ENCODE measurements around the gene RPUSD4.

DNA sequence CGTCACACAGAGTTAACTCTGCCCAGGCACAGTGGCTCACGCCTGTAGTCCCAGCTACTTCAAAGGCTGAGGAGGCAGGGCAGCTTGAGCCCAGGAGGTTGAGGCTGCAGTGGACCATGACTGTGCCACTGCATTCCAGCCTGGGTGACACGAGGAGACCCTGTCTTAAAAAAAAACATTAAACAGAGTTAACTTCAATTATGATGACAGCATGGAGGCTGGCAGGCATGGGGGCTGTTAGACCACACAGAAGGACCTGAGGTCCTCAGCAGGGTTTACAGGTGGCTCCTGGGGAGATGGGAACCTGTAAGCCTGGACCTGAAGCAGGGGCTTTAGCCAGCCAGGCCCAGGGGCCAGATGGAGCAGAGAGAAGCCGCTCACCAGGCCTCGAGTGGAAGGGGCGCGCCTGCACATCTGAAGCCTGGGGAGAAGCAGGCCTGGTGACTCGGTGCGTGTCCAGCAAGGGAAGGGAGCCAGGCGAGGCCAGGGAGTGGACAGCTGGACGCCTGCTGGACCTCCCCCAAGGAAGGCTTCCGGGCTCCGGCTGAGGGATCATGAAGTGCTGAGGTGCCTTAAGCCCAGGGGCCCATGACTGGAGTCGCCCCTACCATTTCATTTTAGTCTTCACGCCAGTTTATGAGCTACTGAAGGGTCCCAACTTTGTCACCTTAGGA lies 25.3 kb downstream of the RPUSD4 start:
- no peak for TF ChIP-seq EZH2 (IDR thresholded peaks at IDR 0.05; ENCODE audit: borderline replicate concordance, insufficient read depth, low read length, poor library complexity, severe bottlenecking)
- TF ChIP-seq, protein P1, sequence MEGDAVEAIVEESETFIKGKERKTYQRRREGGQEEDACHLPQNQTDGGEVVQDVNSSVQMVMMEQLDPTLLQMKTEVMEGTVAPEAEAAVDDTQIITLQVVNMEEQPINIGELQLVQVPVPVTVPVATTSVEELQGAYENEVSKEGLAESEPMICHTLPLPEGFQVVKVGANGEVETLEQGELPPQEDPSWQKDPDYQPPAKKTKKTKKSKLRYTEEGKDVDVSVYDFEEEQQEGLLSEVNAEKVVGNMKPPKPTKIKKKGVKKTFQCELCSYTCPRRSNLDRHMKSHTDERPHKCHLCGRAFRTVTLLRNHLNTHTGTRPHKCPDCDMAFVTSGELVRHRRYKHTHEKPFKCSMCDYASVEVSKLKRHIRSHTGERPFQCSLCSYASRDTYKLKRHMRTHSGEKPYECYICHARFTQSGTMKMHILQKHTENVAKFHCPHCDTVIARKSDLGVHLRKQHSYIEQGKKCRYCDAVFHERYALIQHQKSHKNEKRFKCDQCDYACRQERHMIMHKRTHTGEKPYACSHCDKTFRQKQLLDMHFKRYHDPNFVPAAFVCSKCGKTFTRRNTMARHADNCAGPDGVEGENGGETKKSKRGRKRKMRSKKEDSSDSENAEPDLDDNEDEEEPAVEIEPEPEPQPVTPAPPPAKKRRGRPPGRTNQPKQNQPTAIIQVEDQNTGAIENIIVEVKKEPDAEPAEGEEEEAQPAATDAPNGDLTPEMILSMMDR (IDR thresholded peaks at IDR 0.05; ENCODE audit: poor library complexity, severe bottlenecking), result no peak
- TF ChIP-seq, protein P2, sequence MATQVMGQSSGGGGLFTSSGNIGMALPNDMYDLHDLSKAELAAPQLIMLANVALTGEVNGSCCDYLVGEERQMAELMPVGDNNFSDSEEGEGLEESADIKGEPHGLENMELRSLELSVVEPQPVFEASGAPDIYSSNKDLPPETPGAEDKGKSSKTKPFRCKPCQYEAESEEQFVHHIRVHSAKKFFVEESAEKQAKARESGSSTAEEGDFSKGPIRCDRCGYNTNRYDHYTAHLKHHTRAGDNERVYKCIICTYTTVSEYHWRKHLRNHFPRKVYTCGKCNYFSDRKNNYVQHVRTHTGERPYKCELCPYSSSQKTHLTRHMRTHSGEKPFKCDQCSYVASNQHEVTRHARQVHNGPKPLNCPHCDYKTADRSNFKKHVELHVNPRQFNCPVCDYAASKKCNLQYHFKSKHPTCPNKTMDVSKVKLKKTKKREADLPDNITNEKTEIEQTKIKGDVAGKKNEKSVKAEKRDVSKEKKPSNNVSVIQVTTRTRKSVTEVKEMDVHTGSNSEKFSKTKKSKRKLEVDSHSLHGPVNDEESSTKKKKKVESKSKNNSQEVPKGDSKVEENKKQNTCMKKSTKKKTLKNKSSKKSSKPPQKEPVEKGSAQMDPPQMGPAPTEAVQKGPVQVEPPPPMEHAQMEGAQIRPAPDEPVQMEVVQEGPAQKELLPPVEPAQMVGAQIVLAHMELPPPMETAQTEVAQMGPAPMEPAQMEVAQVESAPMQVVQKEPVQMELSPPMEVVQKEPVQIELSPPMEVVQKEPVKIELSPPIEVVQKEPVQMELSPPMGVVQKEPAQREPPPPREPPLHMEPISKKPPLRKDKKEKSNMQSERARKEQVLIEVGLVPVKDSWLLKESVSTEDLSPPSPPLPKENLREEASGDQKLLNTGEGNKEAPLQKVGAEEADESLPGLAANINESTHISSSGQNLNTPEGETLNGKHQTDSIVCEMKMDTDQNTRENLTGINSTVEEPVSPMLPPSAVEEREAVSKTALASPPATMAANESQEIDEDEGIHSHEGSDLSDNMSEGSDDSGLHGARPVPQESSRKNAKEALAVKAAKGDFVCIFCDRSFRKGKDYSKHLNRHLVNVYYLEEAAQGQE (IDR thresholded peaks at IDR 0.05; ENCODE audit: borderline replicate concordance), result no peak
